Measurements from ENCODE around the gene PLCB1. TPM values are rescaled to one million over a fixed set of nuclear protein-coding genes. Genes with fewer than 3 reads are reported as not detected.

PLCB1 gene
- total RNA-seq, 2 experiments from 2014 or later, result 3.1 to 3.6 TPM

DNA sequence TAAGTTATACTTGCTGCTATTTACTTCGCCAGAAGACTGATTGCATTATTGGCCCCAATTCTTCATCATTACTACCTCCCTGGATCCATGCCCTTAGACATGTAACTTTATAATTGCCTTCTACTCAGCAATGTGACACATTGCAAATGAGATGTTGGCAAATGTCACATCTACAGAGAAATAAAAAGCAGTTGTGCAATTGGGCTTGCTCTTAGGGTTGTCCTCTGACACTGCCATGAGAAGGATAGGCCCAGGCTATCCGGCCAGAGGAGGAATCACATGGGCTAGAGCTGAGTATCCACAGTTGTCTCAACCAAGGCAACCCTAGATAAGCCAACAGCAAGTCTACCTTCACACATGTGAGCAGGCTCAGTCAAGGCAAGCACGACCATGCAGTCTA lies 447.0 kb downstream of the PLCB1 start:
- TF ChIP-seq, protein P1, sequence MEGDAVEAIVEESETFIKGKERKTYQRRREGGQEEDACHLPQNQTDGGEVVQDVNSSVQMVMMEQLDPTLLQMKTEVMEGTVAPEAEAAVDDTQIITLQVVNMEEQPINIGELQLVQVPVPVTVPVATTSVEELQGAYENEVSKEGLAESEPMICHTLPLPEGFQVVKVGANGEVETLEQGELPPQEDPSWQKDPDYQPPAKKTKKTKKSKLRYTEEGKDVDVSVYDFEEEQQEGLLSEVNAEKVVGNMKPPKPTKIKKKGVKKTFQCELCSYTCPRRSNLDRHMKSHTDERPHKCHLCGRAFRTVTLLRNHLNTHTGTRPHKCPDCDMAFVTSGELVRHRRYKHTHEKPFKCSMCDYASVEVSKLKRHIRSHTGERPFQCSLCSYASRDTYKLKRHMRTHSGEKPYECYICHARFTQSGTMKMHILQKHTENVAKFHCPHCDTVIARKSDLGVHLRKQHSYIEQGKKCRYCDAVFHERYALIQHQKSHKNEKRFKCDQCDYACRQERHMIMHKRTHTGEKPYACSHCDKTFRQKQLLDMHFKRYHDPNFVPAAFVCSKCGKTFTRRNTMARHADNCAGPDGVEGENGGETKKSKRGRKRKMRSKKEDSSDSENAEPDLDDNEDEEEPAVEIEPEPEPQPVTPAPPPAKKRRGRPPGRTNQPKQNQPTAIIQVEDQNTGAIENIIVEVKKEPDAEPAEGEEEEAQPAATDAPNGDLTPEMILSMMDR (IDR thresholded peaks at IDR 0.05), result no peak
- H3K36me3 Mint-ChIP-seq (ENCODE audit: low read depth), result no peaks in the 10 kb centered on the region
- H3K27ac Mint-ChIP-seq, result no peak overlapping the region
- ChIA-PET POLR2A (interaction anchor here (1.1 kb wide), 1 partner anchor 12 kb away, joined by 3 read pairs; no protein-coding TSS in a partner anchor), CTCF (no interaction called here)
- no peaks in the 10 kb centered on the region for H3K9me3 Mint-ChIP-seq
- no peak for DNase-seq
- H3K4me1 Mint-ChIP-seq (ENCODE audit: low read depth), result no peaks in the 10 kb centered on the region
- intact Hi-C loops (cut with micrococcal nuclease), result no loop called here
- H3K4me3 Mint-ChIP-seq, result no peak overlapping the region
- no peak for ATAC-seq
- no peaks in the 10 kb centered on the region for H3K27me3 Mint-ChIP-seq

DNA sequence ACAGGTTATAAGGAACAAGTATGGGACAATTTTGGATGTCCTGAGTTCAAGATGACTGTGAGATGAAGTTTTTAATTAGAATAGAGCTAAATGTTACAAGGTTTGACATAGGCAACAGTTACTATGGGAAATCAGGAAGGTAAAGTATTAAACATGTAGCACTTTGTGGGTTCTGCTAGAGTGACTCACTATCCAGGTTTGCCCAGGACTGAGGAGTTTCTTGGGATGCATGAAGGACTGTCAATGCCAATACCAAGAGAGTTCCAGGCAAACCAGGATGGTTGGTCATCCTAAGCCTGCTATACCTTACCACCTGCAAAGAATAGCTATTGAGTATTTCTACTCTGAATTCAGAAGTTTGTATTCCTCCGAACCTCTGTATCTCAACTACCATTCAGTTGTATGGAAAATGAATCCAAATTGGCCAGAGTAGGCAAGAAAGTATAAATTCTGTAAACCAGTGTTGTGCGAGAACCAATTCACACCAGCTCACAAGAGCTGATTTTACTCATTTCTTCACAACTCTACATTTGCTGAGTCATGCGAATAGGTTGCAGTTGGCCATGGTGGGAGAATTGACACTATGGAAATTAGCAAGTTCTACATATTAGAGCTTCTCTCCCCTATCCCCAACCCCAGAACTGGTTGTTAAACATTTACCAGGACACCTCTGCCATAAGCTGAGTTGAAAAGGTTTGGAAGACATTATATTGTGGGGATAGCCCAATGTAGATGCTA lies 449.5 kb downstream of the PLCB1 start:
- TF ChIP-seq, protein P1 (IDR thresholded peaks at IDR 0.05), result no peak
- no peaks in the 10 kb centered on the region for H3K4me1 Mint-ChIP-seq (ENCODE audit: low read depth)
- H3K36me3 Mint-ChIP-seq (ENCODE audit: low read depth), result no peaks in the 10 kb centered on the region
- no peak for ATAC-seq
- no peak overlapping the region for H3K4me3 Mint-ChIP-seq
- no peak overlapping the region for H3K27ac Mint-ChIP-seq
- no peak for DNase-seq
- H3K9me3 Mint-ChIP-seq, result no peaks in the 10 kb centered on the region
- no peaks in the 10 kb centered on the region for H3K27me3 Mint-ChIP-seq
- intact Hi-C loops (cut with micrococcal nuclease), result no loop called here
- CTCF ChIA-PET, result no interaction called here
- POLR2A ChIA-PET, result interaction anchor here (1.0 kb wide), 1 partner anchor 12 kb away, joined by 3 read pairs; no protein-coding TSS in a partner anchor

DNA sequence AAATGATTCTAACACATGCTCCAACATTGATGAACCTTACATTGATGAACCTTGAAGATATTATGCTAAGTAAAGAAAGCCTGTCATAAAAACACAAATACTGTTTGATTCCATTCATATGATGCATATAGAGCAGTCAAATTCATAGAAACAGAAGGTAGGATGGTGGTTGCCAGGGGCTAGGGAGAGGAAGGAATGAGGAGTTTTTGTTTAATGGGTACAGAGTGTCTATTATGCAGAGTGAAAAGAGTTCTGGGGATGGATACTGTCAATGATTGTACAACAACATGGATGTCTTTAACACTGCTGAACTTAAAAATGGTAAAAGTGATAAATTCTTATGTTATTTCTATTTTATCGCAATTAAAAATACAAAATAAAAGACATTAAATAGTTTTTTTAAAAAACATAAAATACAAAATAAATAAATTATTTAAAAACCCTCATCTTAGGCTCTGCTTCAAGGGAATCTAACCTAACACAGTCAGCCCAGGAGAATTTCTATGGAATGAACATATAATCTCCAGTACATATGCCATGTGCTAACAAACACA lies 451.0 kb downstream of the PLCB1 start:
- ChIA-PET POLR2A (no interaction called here), CTCF (no interaction called here)
- H3K36me3 Mint-ChIP-seq (ENCODE audit: low read depth), result no peaks in the 10 kb centered on the region
- H3K9me3 Mint-ChIP-seq, result no peaks in the 10 kb centered on the region
- H3K27me3 Mint-ChIP-seq, result no peaks in the 10 kb centered on the region
- ATAC-seq (no peak), DNase-seq (no peak)
- no peaks in the 10 kb centered on the region for H3K4me1 Mint-ChIP-seq (ENCODE audit: low read depth)
- H3K27ac Mint-ChIP-seq, result no peak overlapping the region
- H3K4me3 Mint-ChIP-seq, result no peak overlapping the region
- intact Hi-C loops (cut with micrococcal nuclease), result no loop called here
- TF ChIP-seq, protein P1 (IDR thresholded peaks at IDR 0.05), result no peak

DNA sequence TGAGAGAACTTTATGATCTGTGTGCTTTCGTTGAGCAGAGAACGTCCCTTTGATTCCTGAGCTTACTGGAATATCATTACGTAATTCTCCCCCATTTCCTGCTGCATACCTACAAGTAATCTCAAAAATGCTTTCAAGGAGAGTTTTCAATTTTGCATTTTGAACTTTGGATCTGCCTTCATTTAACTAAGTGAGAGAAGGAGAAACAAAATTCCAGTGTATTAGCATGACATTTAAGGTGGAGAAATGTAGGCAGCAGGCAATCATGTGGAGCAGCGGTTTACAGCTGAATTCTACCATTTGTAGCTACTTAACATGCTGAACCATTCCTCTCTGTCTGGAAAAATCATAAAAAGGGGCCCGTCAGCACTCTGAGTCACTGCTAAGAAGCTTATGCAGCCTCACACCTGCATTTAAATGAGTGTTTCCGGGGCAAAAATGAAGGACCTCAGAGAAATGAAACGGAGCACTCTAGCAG lies 451.5 kb downstream of the PLCB1 start:
- Mint-ChIP-seq H3K27ac (no peak overlapping the region), H3K9me3 (no peaks in the 10 kb centered on the region), H3K27me3 (no peaks in the 10 kb centered on the region), H3K4me3 (no peak overlapping the region), H3K4me1 (ENCODE audit: low read depth) (no peaks in the 10 kb centered on the region), H3K36me3 (ENCODE audit: low read depth) (no peaks in the 10 kb centered on the region)
- ChIA-PET POLR2A (no interaction called here), CTCF (no interaction called here)
- ATAC-seq (no peak), DNase-seq (no peak)
- TF ChIP-seq, protein P1 (IDR thresholded peaks at IDR 0.05), result no peak
- intact Hi-C loops (cut with micrococcal nuclease), result no loop called here

DNA sequence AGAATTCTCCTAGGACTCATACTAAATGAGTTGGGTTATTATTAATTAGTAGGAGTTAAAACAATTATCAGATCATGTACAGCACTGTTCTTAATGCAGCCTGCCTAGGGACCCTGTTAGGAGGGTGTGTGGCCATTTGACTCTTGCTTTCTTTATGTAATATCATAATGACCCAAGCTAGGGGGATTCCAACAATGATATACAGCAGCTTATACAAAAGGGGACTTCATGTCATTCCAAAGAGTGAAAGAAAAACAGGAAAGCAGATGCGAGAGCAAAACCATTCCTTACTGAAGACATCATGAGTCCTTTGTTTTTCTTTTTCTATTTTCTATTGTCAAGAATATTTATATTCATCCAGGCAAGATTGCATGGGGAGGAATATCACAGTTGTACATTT lies 455.2 kb downstream of the PLCB1 start:
- ChIA-PET CTCF (no interaction called here), POLR2A (no interaction called here)
- ATAC-seq (no peak), DNase-seq (no peak)
- H3K4me1 Mint-ChIP-seq (ENCODE audit: low read depth), result no peaks in the 10 kb centered on the region
- H3K36me3 Mint-ChIP-seq (ENCODE audit: low read depth), result no peaks in the 10 kb centered on the region
- TF ChIP-seq, protein P1 (IDR thresholded peaks at IDR 0.05), result no peak
- no peak overlapping the region for H3K4me3 Mint-ChIP-seq
- H3K27ac Mint-ChIP-seq, result no peak overlapping the region
- intact Hi-C loops (cut with micrococcal nuclease), result no loop called here
- no peaks in the 10 kb centered on the region for H3K9me3 Mint-ChIP-seq
- no peaks in the 10 kb centered on the region for H3K27me3 Mint-ChIP-seq
